Cerebellar cortex (tissue), 1 donor: ENCODE measurements around the gene MLKL.

ENCODE experiments used
- DNase-seq: peaks from one replicate; pipeline ENCODE4 v3.0.0-alpha.2; 2015; ENCODE audit warnings: low spot score

The MLKL gene

GRCh38 chr16:74650966-74651567 lies 49.6 kb downstream of the MLKL start:
- DNase-seq, result peak; percentile 16

- DNase-seq, result no peak
Measured at GRCh38 chr16:74649839-74650504, 50.7 kb downstream of the MLKL start.

DNA sequence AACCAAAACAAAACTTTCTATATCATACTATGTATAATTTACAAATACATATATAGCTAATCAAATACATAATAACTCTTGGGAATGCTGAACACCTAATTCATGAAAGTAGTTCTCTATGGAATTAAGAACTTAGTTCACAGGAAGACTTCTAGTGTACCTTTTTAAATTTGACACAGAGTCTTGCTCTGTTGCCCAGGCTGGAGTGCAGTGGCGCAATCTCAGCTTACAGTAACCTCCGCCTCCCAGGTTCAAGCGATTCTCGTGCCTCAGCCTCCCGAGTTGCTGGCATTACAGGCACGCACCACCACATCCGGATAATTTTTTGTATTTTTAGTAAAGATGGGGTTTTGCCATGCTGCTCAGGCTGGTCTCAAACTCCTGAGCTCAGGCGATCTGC lies 58.7 kb downstream of the MLKL start:
- DNase-seq, result no peak

DNA sequence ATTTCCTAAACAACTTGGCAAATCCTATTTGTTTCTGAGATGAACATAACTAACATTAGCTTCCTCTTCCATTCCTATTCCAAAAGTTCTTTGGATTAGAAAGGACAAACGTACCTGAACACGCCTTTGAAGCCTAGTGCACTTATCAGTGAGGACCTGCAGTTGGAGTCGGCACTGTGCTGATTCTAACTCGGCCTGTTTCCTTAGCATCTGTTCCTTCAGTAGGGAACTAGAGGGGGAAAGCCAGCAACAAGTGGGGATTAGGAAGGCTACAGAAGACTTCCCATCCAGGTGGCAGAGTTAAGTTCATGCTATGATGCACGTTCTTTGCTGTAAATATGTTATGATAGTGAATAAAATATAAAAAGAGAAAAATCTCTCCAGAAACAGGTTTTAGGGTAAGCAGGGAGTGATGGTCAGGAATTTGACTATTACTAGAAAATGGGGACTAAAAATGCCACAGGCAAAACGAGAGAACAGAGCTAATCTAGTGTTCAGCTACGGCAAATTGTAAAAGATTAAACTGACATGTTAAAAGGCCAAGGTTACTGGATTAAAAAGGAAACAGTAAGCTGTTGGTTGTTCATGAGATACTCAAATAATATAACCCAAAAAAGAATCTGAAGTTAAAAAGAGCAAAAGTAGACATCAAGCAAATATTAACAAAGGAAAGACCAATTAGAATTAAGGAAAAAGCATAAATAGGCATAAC lies 62.8 kb downstream of the MLKL start:
- DNase-seq, result no peak

- DNase-seq, result no peak
Measured at GRCh38 chr16:74635303-74635702, 65.4 kb downstream of the MLKL start.

DNA sequence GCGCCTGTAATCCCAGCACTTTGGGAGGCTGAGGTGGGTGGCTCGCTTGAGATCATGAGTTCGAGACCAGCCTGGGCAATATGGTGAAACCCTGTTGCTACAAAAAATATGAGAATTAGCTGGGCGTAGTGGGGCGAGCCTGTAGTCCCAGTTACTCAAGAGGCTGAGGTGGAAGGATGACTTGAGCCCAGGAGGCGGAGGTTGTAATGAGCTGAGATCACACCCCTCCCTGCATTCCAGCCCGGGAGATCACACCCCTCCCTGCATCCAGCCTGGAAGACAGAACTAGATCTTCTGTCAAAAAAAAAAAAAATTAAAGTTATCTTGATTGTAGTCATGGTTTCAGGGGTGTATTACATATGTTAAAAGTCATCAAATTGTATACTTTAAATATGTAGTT lies 67.0 kb downstream of the MLKL start:
- no peak for DNase-seq

DNA sequence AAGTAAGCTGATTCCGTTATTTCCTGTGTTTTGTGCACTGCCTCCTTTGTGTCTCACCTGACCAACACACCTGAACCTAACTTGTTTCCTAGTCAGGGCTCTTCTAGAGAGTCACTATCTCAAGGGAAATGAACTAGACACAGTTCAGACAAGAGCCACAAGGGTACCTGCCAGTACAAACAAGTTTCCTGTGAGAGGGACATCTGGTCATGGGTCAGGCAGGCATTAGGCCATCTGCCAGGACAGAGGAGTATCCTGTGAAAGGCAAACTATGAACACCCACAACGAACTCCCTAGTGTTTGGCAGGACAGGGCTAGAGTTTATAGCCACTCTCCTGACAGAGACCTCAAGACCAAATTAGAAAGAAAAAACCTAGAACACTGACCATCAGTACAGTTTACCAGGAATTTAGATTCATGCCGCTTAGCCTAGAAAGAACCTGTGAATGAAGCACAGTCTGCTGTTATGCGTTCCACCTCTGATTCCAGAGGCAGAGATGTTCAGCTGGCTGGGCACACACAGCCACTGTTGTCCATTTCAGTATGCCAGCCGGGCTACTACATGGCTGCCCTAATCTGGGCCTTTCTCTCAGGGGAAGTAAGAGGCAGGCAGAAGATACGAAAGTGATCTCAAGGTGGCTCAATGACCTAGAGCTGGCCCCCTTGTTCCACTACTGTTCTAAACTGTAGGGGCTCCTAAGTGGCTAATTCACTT lies 73.0 kb downstream of the MLKL start:
- DNase-seq, result no peak

DNA sequence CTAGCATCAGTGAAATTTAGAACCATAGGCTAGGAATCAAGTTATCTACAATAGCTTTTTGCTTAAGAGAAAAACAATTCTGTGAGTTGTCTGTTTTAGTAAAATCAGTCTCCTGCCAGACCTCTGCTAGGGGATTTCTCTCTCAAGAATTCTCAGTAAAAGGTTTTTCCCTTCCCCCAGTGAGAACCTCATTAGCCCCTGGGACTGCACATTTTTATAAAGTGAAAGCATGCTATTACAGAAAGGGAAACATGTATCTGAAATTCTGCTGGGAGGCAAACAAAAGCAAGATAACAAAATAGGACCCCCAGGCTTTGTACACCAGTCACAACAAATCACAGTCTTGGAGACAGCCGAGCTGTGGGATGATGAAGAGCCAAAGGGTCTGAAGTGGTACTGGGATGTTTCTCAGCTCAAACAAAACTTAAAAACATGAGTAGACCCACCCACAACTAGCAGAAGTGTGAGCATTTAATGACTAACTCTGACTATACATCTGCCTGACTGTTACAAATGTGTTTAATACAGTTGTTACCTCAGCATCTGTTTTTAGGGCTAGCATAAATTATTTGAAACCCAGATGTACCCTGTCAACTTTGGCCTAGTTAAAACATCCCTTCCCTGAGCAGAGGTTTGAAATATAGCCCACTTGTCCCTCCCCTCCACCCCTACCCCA lies 73.8 kb downstream of the MLKL start:
- DNase-seq, result no peak

GRCh38 chr16:74625500-74626350 lies 74.9 kb downstream of the MLKL start:
- no peak for DNase-seq

DNA sequence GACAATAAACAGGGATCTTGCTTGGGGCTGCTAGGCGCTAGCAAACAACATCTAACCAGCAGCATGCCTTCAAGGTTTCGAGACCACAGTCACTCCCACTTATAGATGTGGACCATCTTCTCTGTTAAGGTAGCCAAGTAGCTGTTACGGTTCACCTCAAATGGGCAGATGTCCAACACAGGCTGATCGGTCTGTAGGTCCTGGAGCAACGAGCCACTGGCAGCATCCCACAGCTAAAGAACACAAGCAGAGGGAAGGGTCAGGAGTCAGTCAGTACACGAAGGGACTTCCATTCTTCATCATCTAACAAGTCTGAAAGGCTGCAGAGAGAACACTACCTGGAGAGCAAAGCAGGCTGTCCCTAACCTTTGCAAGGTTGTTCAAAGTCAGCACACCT lies 76.8 kb downstream of the MLKL start:
- no peak for DNase-seq

DNA sequence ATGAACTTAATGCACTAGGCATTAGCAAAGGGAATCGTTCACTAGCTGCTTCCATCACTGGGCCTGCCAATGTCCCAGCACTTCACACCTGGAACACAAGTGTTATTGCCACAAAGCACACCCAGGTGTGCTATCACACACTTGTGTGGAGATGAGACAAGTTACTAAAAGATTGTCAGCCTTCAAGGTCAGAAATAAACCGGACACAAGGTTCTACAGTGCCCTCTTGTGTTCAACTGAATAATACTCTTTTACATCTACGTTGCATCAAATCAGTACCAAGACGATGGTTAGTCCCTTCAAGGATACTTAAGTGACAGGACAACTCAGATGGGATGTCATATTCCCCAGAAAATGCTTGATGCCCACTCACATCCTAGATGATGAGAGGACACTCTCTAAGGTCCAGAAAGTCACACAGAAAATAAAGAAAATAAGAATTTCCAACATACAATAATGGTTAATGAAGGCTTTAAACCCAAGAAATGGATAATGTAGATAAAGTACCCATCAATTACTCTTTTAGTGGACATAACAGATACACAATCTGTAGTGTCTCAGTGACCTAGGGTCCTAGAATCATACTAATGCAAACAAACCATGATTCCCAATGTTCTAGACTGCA lies 77.3 kb downstream of the MLKL start:
- peak; percentile 79 for DNase-seq

GRCh38 chr16:74622005-74622404 lies 78.7 kb downstream of the MLKL start:
- DNase-seq, result no peak
